HTERT RPE-1 (cell line): ENCODE measurements around the gene LRRC73.

Experiments used
- in situ Hi-C: fragments of 300-500 bp; cut with MboI; formaldehyde crosslinking; loops from 4 replicates; pipeline ENCODE4 v1.14.3; 2020; ENCODE audit warnings: low sequenced_read_pairs

The LRRC73 gene

GRCh38 chr6:43493833-43494232 lies 16.3 kb downstream of the LRRC73 start:
- in situ Hi-C loops: no loop called here

GRCh38 chr6:43493230-43493629 lies 16.9 kb downstream of the LRRC73 start:
- in situ Hi-C loops: no loop called here

- in situ Hi-C loops: no loop called here
Observed at GRCh38 chr6:43492673-43493072, 17.5 kb downstream of the LRRC73 start.

- in situ Hi-C loops: no loop called here
Observed at GRCh38 chr6:43491750-43492661, 18.1 kb downstream of the LRRC73 start.

GRCh38 chr6:43490523-43490939 lies 19.6 kb downstream of the LRRC73 start:
- in situ Hi-C loops: no loop called here

- in situ Hi-C loops: no loop called here
Observed at GRCh38 chr6:43489277-43490072, 20.7 kb downstream of the LRRC73 start.

GRCh38 chr6:43488667-43489276 lies 21.4 kb downstream of the LRRC73 start:
- in situ Hi-C loops: no loop called here

GRCh38 chr6:43481591-43482236 lies 28.4 kb downstream of the LRRC73 start:
- in situ Hi-C loops: no loop called here

- in situ Hi-C loops: no loop called here
Observed at GRCh38 chr6:43481075-43481474, 29.1 kb downstream of the LRRC73 start.

GRCh38 chr6:43478008-43478372 lies 32.2 kb downstream of the LRRC73 start:
- in situ Hi-C loops: no loop called here

GRCh38 chr6:43477235-43478007 lies 32.7 kb downstream of the LRRC73 start, which contains the start of gene TJAP1:
TJAP1 (plus strand) TSS chr6:43477570; CDS start chr6:43499002, 21,432 bp downstream.
- in situ Hi-C loops: no loop called here

- in situ Hi-C loops: no loop called here
Observed at GRCh38 chr6:43476746-43477145, 33.4 kb downstream of the LRRC73 start.

- in situ Hi-C loops: no loop called here
Observed at GRCh38 chr6:43475516-43475915, 34.6 kb downstream of the LRRC73 start.

- in situ Hi-C loops: no loop called here
Observed at GRCh38 chr6:43472515-43472914, 37.6 kb downstream of the LRRC73 start.

GRCh38 chr6:43471399-43471798 lies 38.7 kb downstream of the LRRC73 start:
- in situ Hi-C loops: no loop called here

- in situ Hi-C loops: no loop called here
Observed at GRCh38 chr6:43469947-43470346, 40.2 kb downstream of the LRRC73 start.

GRCh38 chr6:43468748-43469681 lies 41.1 kb downstream of the LRRC73 start:
- in situ Hi-C loops: no loop called here

- in situ Hi-C loops: no loop called here
Observed at GRCh38 chr6:43468240-43468639, 41.9 kb downstream of the LRRC73 start.

- in situ Hi-C loops: no loop called here
Observed at GRCh38 chr6:43467752-43468151, 42.4 kb downstream of the LRRC73 start.
